ENCODE measurements around the gene SPAG9.

DNA sequence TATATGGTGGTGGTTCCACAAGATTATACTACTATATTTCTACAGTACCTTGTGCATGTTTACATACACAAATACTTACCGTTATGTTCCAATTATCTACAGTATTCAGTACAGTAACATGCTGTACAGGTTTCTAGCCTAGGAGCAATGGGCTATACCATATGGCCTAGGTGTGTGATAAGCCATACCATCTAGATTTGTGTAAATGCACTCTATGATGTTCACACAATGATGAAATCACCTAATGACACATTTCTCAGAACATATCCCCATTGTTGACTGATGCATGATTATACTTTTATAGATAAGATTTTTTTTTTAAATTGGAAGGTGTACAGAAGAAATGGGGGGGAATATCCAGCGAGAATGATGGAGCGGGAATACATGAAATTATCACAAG is 131.5 kb downstream of the SPAG9 start:
- TF ChIP-seq RAD21 (conservative IDR thresholded peaks at IDR 0.05) (no peak), POLR2AphosphoS5 (IDR thresholded peaks at IDR 0.05) (no peak), EZH2 (IDR thresholded peaks at IDR 0.05; ENCODE audit: borderline replicate concordance, insufficient read depth, low read length, poor library complexity, severe bottlenecking) (no peak), SMC3 (conservative IDR thresholded peaks at IDR 0.05; ENCODE audit: poor library complexity) (no peak)
- TF ChIP-seq, protein P1, sequence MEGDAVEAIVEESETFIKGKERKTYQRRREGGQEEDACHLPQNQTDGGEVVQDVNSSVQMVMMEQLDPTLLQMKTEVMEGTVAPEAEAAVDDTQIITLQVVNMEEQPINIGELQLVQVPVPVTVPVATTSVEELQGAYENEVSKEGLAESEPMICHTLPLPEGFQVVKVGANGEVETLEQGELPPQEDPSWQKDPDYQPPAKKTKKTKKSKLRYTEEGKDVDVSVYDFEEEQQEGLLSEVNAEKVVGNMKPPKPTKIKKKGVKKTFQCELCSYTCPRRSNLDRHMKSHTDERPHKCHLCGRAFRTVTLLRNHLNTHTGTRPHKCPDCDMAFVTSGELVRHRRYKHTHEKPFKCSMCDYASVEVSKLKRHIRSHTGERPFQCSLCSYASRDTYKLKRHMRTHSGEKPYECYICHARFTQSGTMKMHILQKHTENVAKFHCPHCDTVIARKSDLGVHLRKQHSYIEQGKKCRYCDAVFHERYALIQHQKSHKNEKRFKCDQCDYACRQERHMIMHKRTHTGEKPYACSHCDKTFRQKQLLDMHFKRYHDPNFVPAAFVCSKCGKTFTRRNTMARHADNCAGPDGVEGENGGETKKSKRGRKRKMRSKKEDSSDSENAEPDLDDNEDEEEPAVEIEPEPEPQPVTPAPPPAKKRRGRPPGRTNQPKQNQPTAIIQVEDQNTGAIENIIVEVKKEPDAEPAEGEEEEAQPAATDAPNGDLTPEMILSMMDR (IDR thresholded peaks at IDR 0.05; ENCODE audit: poor library complexity, severe bottlenecking), result no peak
- TF ChIP-seq, protein P2, sequence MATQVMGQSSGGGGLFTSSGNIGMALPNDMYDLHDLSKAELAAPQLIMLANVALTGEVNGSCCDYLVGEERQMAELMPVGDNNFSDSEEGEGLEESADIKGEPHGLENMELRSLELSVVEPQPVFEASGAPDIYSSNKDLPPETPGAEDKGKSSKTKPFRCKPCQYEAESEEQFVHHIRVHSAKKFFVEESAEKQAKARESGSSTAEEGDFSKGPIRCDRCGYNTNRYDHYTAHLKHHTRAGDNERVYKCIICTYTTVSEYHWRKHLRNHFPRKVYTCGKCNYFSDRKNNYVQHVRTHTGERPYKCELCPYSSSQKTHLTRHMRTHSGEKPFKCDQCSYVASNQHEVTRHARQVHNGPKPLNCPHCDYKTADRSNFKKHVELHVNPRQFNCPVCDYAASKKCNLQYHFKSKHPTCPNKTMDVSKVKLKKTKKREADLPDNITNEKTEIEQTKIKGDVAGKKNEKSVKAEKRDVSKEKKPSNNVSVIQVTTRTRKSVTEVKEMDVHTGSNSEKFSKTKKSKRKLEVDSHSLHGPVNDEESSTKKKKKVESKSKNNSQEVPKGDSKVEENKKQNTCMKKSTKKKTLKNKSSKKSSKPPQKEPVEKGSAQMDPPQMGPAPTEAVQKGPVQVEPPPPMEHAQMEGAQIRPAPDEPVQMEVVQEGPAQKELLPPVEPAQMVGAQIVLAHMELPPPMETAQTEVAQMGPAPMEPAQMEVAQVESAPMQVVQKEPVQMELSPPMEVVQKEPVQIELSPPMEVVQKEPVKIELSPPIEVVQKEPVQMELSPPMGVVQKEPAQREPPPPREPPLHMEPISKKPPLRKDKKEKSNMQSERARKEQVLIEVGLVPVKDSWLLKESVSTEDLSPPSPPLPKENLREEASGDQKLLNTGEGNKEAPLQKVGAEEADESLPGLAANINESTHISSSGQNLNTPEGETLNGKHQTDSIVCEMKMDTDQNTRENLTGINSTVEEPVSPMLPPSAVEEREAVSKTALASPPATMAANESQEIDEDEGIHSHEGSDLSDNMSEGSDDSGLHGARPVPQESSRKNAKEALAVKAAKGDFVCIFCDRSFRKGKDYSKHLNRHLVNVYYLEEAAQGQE (IDR thresholded peaks at IDR 0.05; ENCODE audit: borderline replicate concordance), result no peak

Measured in neural cell (in vitro differentiated cells).